ENCODE data around the gene MCRS1.

Gene MCRS1

GRCh38 chr12:49555631-49556390 lies 12.1 kb downstream of the MCRS1 start:
- no peak for DNase-seq

DNA sequence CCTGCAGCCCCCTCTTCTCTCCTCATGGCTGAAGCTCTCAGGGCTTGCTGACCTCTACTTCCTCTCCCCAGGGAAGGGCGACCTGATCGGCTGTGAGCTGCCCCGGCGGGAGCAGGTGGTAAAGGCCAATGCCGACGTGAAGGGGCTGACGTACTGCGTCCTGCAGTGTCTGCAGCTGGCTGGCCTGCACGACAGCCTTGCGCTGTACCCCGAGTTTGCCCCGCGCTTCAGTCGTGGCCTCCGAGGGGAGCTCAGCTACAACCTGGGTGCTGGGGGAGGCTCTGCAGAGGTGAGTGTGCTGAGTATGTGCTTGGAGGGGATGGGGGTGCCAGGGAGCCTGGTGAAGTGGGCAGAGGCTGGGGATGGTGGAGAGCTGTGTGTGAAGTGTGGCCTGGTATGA lies 13.7 kb downstream of the MCRS1 start:
- DNase-seq = no peak

DNA sequence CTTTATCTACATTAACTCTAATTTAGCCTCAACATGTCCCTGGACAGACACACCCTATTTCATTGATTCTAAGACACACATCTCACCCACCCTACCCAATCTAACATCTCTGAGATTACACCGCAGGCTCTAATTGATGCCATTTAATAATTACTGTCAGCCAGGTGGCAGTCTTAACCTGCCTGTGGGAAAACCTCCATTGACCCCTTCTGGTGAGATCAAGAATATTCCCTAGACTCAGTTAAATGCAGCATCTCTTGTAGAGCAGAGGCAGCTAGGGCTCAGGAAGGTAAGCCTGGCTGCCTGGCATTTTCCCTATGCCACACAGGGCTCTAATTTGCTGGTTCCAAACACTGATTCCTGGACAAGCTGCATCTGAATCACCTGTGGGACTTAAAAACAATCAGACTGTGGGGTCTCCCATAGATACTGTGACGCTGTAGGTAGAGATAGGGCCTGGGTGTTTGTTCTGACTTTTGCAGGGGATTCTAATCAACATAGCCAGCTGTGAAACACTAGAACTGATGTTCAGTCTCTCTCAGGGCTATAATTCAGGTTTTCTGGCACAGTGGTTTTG lies 14.3 kb downstream of the MCRS1 start:
- peak; percentile 71 for DNase-seq

GRCh38 chr12:49552899-49553298 lies 15.0 kb downstream of the MCRS1 start:
- DNase-seq = no peak

- no peak for DNase-seq
Measured at GRCh38 chr12:49552425-49552824, 15.5 kb downstream of the MCRS1 start.

GRCh38 chr12:49552014-49552413 lies 15.9 kb downstream of the MCRS1 start:
- no peak for DNase-seq

DNA sequence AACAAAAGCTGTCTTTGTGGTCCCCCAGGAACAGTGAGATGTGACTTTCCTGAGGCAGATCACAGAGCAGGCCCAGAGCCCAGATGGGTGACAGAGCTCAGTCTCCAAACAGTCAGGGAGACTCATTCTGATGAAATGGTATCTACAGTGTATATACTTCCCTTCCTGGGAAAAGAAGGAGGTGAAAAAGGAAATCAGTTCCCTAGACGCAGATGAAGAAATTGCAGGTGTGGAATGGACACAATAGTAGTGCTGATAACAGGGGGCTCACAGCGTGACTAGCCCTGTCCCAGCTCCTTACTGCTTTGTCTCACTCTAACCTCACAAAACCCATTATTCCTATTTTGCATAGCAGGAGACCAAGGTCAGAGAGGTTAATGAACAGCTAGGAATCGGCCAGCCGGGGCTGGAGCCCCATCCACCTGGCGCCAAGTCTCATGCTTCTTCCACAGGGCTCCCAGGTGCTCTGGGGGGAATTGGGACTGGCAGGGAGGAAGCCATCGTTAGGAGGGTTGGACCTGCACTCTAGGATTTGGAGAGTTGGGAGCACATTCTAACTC lies 17.2 kb downstream of the MCRS1 start:
- no peak for DNase-seq

GRCh38 chr12:49549735-49550692 lies 17.9 kb downstream of the MCRS1 start:
- peak; percentile 79 for DNase-seq

- DNase-seq = no peak
Measured at GRCh38 chr12:49548822-49549648, 18.9 kb downstream of the MCRS1 start.

DNA sequence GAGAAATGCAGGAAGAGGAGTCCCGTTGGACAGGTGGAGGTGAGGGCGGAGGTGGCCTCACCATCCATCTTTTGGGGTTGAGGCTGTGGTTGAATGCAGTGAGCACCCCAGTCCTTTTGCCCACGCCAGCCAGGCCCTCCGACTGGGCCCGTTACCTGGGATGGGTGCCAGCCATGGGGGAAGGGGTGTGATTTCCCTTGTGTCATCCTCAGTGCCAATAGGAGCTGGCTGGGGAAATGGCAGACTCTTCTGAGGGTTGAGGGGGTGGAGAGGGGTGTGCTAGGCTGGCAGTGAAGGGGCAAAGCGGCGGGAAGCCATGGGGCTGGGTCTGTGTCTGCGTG lies 19.5 kb downstream of the MCRS1 start:
- DNase-seq = no peak

DNA sequence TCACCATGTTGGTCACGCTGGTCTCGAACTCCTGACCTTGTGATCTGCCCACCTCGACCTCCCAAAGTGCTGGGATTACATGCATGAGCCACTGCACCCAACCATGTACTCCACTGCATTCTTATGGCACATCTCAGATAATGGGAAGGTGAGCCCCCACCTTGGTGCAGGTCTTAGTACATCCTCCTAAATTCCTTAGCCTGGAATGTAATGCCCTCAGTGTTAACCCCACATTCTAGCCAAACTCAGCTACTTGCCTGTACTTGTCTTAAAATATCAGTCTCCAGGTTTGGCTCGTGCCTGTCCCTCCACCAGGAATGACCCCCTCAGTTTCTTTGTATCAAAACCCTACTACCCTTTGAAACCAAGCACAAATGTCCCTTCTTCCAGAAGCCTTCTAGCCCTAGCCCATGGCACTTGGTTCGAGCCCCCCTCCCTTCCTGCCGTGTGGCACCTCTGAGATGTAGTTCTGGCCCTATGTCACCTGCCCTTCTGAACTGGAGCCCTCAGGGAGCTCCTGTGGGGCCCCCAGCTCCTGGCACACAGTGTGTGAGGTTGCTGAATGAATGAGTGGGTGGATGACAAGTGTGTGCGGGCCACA lies 20.8 kb downstream of the MCRS1 start:
- no peak for DNase-seq

GRCh38 chr12:49546481-49546880 lies 21.5 kb downstream of the MCRS1 start:
- DNase-seq = no peak

DNA sequence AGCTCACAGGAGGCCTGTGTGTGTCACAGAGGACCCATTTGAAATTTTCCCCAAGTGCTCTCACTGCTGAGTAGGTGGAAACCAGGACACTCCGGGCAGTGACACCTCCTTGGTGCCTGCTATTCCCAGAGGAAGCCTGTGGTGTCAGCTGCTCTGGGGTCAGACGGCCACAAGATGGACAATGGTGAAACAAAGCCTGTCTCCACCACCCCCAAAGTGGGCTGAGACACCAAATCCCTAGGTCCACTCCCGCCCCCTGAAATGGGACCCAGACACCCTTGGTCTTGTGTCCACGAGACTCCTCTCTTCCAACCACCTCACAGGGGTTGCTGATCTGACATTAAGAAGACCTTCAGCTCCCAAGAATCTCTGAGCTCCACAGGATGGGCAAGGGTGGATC lies 22.1 kb downstream of the MCRS1 start:
- no peak for DNase-seq

- DNase-seq = no peak
Measured at GRCh38 chr12:49543914-49544815, 23.8 kb downstream of the MCRS1 start.

DNA sequence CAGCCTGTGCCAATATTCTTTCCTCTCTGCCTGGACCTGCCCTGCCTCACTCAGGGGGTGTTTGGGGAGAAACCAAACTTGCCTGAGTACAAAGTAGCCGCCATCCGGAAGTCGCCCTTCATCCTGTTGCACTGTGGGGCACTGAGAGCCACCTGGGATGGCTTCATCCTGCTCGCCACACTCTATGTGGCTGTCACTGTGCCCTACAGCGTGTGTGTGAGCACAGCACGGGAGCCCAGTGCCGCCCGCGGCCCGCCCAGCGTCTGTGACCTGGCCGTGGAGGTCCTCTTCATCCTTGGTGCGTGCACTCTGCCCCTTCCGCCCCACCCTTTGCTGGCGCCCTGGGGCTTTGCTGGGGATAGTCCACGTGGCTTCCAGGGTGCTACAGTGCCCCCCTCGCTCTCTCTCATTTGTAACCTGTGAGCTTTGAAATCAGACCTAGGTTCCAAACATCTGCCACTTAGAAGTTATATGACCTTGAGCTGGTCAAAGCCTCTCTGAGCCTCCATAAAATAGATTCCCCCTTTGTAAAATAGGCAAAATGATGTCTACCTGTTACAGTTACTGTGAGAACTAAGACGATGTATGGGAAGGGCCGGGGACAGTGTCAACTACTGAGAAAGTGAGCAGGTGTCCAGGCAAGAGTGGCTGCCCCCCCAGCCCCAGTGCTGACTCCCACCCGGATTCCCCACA lies 24.6 kb downstream of the MCRS1 start:
- DNase-seq = no peak

DNA sequence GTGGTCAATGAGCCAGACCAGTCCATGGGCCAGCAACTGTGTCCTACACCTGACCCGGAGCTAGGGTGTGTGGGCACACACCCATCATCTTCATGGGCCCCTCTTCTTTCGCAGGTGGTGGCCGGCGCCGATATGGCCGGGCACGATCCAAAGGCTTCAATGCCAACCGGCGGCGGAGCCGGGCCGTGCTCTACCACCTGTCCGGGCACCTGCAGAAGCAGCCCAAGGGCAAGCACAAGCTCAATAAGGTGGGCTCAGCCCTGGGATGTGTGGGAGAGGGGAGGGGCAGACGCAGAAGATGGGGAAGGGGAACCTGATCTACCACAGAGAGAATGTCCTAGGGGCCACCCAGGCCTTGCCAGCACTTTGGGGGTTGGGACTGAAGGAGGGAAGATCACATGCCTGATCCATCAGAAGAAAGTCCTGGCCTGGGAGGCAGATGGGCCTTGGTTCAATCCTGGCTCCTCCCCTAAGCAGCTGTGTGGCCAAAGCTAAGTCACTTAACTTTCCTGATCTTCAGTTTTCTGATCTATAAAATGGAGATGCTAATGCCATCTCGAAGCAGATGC lies 25.3 kb downstream of the MCRS1 start:
- DNase-seq = no peak

DNA sequence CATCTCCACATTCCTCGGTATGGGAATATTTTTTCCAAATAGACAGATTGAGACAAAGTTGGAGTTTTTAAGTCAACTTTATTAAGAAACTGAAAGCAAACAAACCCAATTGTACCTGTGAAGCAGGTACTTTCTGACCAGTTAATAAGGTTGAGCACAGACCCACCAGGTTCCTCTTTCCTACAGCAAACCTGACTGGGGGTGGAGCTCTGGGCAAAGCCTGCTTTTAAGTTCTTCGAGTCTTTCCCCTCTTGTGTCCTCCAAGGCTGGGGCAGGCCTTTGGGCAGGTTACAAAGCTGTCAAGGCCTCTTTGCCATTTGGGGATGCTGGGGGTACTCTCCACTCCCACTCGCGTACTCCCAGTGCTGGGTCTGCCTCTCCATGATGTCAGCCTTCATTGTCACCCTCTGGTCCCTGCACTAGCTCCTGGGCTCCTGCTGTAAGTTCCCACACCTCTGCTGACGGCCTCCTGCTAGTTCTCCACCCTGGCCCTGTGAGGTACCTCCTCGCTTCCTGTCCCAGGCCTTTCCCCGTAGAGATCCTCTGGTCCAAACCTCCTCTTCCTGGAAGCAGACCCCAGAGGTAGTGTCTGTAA lies 25.9 kb downstream of the MCRS1 start:
- no peak for DNase-seq

DNA sequence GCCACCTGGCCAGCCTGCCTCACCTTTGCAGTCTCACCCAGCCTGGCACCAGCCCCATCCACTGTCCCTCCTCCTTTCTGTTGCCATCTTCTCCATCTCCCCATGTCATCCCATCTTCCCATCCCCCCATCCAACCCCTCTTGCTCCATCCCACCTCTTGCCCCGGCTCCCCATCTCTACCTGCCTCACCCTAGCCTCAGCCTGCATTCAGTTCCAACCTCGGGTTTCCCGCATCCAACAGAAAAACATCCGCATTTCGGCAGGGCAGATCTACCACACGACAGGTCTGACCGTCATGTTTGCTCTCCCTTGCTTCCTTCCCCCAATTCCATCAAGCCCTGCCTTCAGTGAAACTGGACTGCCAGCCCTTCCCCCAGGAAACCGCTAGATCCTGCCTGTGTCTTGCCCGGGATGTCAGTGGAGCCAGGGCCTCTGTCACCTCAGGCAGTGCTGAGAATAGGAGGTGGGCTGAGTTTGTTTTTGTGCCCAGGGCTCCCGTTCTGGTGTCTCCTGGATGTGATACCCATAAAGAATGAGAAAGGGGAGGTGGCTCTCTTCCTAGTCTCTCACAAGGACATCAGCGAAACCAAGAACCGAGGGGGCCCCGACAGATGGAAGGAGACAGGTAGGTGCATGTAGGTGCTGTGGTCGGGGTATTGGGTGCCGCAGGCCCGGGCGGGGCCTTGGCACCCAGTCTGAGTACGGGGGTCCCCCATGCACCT lies 26.6 kb downstream of the MCRS1 start:
- DNase-seq = no peak
